WTC11 (cell line): Measurements from ENCODE around the gene CEP63. TPM values are rescaled to one million over a fixed set of nuclear protein-coding genes. Genes with fewer than 3 reads are reported as not detected.

Experiments
- ATAC-seq: fragments of 200-7000 bp; cut with Tn5 transposase; 2 replicates; pipeline ENCODE4 v1.10.0; 2021; ENCODE audit warnings: mild to moderate bottlenecking, moderate library complexity
- CTCF ChIA-PET: fragments of 300-600 bp; sonication (Branson Sonifier 250); formaldehyde crosslinking; loops from one replicate; lab custom pipeline; 2021; ENCODE audit warnings: antibody characterized with exemption; lab: Charles Lee
- POLR2A ChIA-PET: fragments of 350-600 bp; sonication (Branson Sonifier 250); formaldehyde crosslinking; loops from one replicate; lab custom pipeline; 2021; ENCODE audit warnings: antibody characterized with exemption; lab: Charles Lee
- DNase-seq: peaks from one replicate; pipeline ENCODE4 v3.0.0; 2021; ENCODE audit warnings: low spot score
- H3K27ac Mint-ChIP-seq: 2 replicates; pipeline ENCODE4 v1.8.0; 2021; ENCODE audit warnings: mixed read lengths
- H3K27me3 Mint-ChIP-seq: 2 replicates; pipeline ENCODE4 v1.8.0; 2021; ENCODE audit warnings: low read depth, mild to moderate bottlenecking, moderate library complexity, mixed read lengths
- H3K36me3 Mint-ChIP-seq: 2 replicates; pipeline ENCODE4 v1.8.0; 2021; ENCODE audit warnings: mixed read lengths
- H3K4me1 Mint-ChIP-seq: 2 replicates; pipeline ENCODE4 v1.8.0; 2022; ENCODE audit warnings: mixed read lengths
- H3K4me3 Mint-ChIP-seq: 2 replicates; pipeline ENCODE4 v1.8.0; 2021; ENCODE audit warnings: mild to moderate bottlenecking, moderate library complexity, mixed read lengths
- H3K9me3 Mint-ChIP-seq: 2 replicates; pipeline ENCODE4 v1.8.0; 2021; ENCODE audit warnings: mixed read lengths
- EMX1 ChIP-seq: fragments of 250-450 bp; sonication (Bioruptor Pico); IDR thresholded peaks from 2 replicates; pipeline ENCODE4 v1.8.0; 2021; ENCODE audit warnings: mild to moderate bottlenecking
- ETV6 ChIP-seq: sonication (generic); formaldehyde crosslinking; IDR thresholded peaks from 2 replicates; pipeline ENCODE4 v1.8.1; 2022; ENCODE audit warnings: mild to moderate bottlenecking, missing genetic modification reagents
- FOXK1 ChIP-seq: sonication (generic); formaldehyde crosslinking; IDR thresholded peaks from 2 replicates; pipeline ENCODE4 v1.8.0; 2022; ENCODE audit warnings: mild to moderate bottlenecking, moderate library complexity, missing genetic modification reagents
- IRF2 ChIP-seq: sonication (generic); formaldehyde crosslinking; IDR thresholded peaks from 2 replicates; pipeline ENCODE4 v1.8.0; 2022; ENCODE audit warnings: low read depth, missing genetic modification reagents, borderline replicate concordance
- JUN ChIP-seq: sonication (generic); formaldehyde crosslinking; IDR thresholded peaks from 2 replicates; pipeline ENCODE4 v1.8.0; 2023; ENCODE audit warnings: mild to moderate bottlenecking, missing genetic modification reagents
- MXD4 ChIP-seq: fragments of 250-450 bp; sonication (Bioruptor Pico); IDR thresholded peaks from 2 replicates; pipeline ENCODE4 v1.8.0; 2021; ENCODE audit warnings: mild to moderate bottlenecking, moderate library complexity, borderline replicate concordance
- NFATC4 ChIP-seq: fragments of 250-450 bp; sonication (Bioruptor Pico); IDR thresholded peaks from 2 replicates; pipeline ENCODE4 v1.9.0; 2021; ENCODE audit warnings: mild to moderate bottlenecking
- NR3C1 ChIP-seq: sonication (generic); formaldehyde crosslinking; conservative IDR thresholded peaks from 2 replicates; pipeline ENCODE4 v1.8.1; 2023; ENCODE audit warnings: low read depth, mild to moderate bottlenecking, missing genetic modification reagents
- RELA ChIP-seq: sonication (generic); formaldehyde crosslinking; IDR thresholded peaks from 2 replicates; pipeline ENCODE4 v1.8.1; 2022; ENCODE audit warnings: missing genetic modification reagents, mild to moderate bottlenecking, borderline replicate concordance
- SOX15 ChIP-seq: fragments of 250-450 bp; sonication (Bioruptor Pico); IDR thresholded peaks from 2 replicates; pipeline ENCODE4 v1.9.0; 2021; ENCODE audit warnings: mild to moderate bottlenecking
- SP1 ChIP-seq: sonication (generic); formaldehyde crosslinking; conservative IDR thresholded peaks from 2 replicates; pipeline ENCODE4 v1.8.1; 2022; ENCODE audit warnings: missing genetic modification reagents
- ZBTB21 ChIP-seq: sonication (generic); formaldehyde crosslinking; IDR thresholded peaks from 2 replicates; pipeline ENCODE4 v1.8.1; 2023; ENCODE audit warnings: mild to moderate bottlenecking, missing genetic modification reagents, borderline replicate concordance
- ZNF219 ChIP-seq: sonication (generic); formaldehyde crosslinking; IDR thresholded peaks from 2 replicates; pipeline ENCODE4 v1.8.0; 2023; ENCODE audit warnings: missing genetic modification reagents, mild to moderate bottlenecking, borderline replicate concordance
- ZNF263 ChIP-seq: sonication (generic); formaldehyde crosslinking; IDR thresholded peaks from 2 replicates; pipeline ENCODE4 v1.8.1; 2022; ENCODE audit warnings: low read depth, mild to moderate bottlenecking, moderate library complexity, missing genetic modification reagents
- total RNA-seq: library from RNA; stranded (reverse); gene quantifications from 3 replicates; pipeline ENCODE4 v1.2.3, GENCODE V29; 2021
- TF ChIP-seq, protein P1 (sequence below): sonication (generic); formaldehyde crosslinking; IDR thresholded peaks from 2 replicates; pipeline ENCODE4 v1.8.1; 2022; ENCODE audit warnings: low read depth, missing genetic modification reagents, borderline replicate concordance
- TF ChIP-seq, protein P2 (sequence below): sonication (generic); formaldehyde crosslinking; IDR thresholded peaks from 2 replicates; pipeline ENCODE4 v1.8.0; 2023; ENCODE audit warnings: missing genetic modification reagents, mild to moderate bottlenecking, borderline replicate concordance
- TF ChIP-seq, protein P3 (sequence below): fragments of 250-450 bp; sonication (Bioruptor Pico); IDR thresholded peaks from 2 replicates; pipeline ENCODE4 v1.9.0; 2021; ENCODE audit warnings: mild to moderate bottlenecking
- TF ChIP-seq, protein P4 (sequence below): sonication (generic); formaldehyde crosslinking; IDR thresholded peaks from 2 replicates; pipeline ENCODE4 v1.8.1; 2023; ENCODE audit warnings: mild to moderate bottlenecking, missing genetic modification reagents, borderline replicate concordance
- TF ChIP-seq, protein P5 (sequence below): sonication (generic); formaldehyde crosslinking; IDR thresholded peaks from 2 replicates; pipeline ENCODE4 v1.8.1; 2023; ENCODE audit warnings: mild to moderate bottlenecking, missing genetic modification reagents

Gene CEP63
- total RNA-seq, 1 experiment from 2014 or later = 28.0 TPM

DNA sequence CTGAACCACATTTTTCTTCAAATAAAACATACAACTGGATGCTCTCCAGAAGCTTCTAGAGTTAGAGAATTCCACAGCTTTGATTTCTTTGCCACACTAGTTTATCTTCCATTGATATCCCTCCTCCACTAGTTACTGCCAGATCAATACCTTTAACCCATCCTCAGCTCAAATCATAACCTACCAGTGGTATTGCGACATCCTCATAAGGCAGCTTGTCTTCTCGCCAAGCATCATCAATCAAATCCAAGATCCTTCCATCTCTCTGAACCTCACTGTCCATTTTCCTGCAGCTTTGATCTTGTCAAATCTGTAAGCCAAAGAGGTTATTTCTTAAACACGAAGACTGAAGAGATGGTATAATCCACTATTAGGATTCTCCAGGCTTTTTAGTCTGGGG lies 3.2 kb upstream of the CEP63 start:
- peaks cover 20% of the 10 kb centered on the region for H3K4me1 Mint-ChIP-seq
- no peak overlapping the region for H3K27ac Mint-ChIP-seq
- TF ChIP-seq FOXK1 (CRISPR knock-in tag) (no peak), IRF2 (CRISPR knock-in tag) (no peak), ZNF263 (CRISPR knock-in tag) (no peak), ZBTB21 (no peak), JUN (CRISPR knock-in tag) (no peak), MXD4 (CRISPR knock-in tag) (no peak)
- TF ChIP-seq, protein P1, sequence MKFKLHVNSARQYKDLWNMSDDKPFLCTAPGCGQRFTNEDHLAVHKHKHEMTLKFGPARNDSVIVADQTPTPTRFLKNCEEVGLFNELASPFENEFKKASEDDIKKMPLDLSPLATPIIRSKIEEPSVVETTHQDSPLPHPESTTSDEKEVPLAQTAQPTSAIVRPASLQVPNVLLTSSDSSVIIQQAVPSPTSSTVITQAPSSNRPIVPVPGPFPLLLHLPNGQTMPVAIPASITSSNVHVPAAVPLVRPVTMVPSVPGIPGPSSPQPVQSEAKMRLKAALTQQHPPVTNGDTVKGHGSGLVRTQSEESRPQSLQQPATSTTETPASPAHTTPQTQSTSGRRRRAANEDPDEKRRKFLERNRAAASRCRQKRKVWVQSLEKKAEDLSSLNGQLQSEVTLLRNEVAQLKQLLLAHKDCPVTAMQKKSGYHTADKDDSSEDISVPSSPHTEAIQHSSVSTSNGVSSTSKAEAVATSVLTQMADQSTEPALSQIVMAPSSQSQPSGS = no peak
- ChIA-PET POLR2A (no interaction called here), CTCF (interaction anchor here (0.7 kb wide), 1 partner anchor 9 kb away, joined by 3 read pairs; no protein-coding TSS in a partner anchor)
- H3K4me3 Mint-ChIP-seq = no peak overlapping the region
- H3K36me3 Mint-ChIP-seq = peaks cover 31% of the 10 kb centered on the region
- ATAC-seq (no peak), DNase-seq (no peak)
- no peaks in the 10 kb centered on the region for H3K9me3 Mint-ChIP-seq
- H3K27me3 Mint-ChIP-seq = no peaks in the 10 kb centered on the region

DNA sequence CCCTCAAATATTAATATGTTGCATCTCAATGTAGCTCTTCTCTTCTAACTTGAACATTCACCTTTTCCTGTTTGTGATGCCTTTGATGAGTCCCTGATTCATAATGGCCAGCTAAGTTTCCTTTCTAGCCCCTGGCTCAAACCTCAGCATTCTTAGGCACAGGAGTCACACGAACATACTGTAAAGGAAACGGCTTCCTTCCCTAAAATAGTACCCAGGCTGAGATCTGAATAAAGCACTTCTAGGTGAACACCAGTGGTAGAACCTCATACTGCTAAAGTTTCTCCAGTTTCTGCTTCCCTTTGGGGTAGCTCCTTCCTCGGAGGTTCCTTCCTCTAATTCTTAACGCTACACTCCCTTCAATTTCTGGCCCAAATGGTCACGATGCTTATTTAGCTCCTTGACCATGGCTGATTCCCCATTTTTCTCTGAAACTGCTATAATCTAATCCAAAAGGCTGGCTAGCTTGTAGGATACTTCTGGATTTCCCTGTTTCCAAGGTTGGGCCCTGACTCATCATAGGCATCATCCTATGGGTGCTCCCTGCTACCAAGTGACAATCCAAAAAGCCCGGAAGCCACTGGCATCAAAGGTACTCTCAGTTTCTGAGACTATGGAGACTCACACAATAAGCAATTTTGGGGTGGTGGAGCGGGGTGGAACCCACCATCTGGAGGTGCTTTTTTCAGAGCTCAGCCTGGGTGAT lies 2.5 kb upstream of the CEP63 start:
- Mint-ChIP-seq H3K27me3 (no peaks in the 10 kb centered on the region), H3K4me3 (no peak overlapping the region)
- TF ChIP-seq SP1 (CRISPR knock-in tag) (no peak), IRF2 (CRISPR knock-in tag) (no peak), RELA (no peak), NR3C1 (no peak), ZNF263 (CRISPR knock-in tag) (no peak), NFATC4 (no peak), SOX15 (CRISPR knock-in tag) (no peak), EMX1 (CRISPR knock-in tag) (no peak), ZNF219 (CRISPR knock-in tag) (no peak), ETV6 (CRISPR knock-in tag) (no peak)
- TF ChIP-seq, protein P2, sequence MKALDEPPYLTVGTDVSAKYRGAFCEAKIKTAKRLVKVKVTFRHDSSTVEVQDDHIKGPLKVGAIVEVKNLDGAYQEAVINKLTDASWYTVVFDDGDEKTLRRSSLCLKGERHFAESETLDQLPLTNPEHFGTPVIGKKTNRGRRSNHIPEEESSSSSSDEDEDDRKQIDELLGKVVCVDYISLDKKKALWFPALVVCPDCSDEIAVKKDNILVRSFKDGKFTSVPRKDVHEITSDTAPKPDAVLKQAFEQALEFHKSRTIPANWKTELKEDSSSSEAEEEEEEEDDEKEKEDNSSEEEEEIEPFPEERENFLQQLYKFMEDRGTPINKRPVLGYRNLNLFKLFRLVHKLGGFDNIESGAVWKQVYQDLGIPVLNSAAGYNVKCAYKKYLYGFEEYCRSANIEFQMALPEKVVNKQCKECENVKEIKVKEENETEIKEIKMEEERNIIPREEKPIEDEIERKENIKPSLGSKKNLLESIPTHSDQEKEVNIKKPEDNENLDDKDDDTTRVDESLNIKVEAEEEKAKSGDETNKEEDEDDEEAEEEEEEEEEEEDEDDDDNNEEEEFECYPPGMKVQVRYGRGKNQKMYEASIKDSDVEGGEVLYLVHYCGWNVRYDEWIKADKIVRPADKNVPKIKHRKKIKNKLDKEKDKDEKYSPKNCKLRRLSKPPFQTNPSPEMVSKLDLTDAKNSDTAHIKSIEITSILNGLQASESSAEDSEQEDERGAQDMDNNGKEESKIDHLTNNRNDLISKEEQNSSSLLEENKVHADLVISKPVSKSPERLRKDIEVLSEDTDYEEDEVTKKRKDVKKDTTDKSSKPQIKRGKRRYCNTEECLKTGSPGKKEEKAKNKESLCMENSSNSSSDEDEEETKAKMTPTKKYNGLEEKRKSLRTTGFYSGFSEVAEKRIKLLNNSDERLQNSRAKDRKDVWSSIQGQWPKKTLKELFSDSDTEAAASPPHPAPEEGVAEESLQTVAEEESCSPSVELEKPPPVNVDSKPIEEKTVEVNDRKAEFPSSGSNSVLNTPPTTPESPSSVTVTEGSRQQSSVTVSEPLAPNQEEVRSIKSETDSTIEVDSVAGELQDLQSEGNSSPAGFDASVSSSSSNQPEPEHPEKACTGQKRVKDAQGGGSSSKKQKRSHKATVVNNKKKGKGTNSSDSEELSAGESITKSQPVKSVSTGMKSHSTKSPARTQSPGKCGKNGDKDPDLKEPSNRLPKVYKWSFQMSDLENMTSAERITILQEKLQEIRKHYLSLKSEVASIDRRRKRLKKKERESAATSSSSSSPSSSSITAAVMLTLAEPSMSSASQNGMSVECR = no peak
- TF ChIP-seq, protein P3, sequence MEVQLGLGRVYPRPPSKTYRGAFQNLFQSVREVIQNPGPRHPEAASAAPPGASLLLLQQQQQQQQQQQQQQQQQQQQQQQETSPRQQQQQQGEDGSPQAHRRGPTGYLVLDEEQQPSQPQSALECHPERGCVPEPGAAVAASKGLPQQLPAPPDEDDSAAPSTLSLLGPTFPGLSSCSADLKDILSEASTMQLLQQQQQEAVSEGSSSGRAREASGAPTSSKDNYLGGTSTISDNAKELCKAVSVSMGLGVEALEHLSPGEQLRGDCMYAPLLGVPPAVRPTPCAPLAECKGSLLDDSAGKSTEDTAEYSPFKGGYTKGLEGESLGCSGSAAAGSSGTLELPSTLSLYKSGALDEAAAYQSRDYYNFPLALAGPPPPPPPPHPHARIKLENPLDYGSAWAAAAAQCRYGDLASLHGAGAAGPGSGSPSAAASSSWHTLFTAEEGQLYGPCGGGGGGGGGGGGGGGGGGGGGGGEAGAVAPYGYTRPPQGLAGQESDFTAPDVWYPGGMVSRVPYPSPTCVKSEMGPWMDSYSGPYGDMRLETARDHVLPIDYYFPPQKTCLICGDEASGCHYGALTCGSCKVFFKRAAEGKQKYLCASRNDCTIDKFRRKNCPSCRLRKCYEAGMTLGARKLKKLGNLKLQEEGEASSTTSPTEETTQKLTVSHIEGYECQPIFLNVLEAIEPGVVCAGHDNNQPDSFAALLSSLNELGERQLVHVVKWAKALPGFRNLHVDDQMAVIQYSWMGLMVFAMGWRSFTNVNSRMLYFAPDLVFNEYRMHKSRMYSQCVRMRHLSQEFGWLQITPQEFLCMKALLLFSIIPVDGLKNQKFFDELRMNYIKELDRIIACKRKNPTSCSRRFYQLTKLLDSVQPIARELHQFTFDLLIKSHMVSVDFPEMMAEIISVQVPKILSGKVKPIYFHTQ = no peak
- TF ChIP-seq, protein P4, sequence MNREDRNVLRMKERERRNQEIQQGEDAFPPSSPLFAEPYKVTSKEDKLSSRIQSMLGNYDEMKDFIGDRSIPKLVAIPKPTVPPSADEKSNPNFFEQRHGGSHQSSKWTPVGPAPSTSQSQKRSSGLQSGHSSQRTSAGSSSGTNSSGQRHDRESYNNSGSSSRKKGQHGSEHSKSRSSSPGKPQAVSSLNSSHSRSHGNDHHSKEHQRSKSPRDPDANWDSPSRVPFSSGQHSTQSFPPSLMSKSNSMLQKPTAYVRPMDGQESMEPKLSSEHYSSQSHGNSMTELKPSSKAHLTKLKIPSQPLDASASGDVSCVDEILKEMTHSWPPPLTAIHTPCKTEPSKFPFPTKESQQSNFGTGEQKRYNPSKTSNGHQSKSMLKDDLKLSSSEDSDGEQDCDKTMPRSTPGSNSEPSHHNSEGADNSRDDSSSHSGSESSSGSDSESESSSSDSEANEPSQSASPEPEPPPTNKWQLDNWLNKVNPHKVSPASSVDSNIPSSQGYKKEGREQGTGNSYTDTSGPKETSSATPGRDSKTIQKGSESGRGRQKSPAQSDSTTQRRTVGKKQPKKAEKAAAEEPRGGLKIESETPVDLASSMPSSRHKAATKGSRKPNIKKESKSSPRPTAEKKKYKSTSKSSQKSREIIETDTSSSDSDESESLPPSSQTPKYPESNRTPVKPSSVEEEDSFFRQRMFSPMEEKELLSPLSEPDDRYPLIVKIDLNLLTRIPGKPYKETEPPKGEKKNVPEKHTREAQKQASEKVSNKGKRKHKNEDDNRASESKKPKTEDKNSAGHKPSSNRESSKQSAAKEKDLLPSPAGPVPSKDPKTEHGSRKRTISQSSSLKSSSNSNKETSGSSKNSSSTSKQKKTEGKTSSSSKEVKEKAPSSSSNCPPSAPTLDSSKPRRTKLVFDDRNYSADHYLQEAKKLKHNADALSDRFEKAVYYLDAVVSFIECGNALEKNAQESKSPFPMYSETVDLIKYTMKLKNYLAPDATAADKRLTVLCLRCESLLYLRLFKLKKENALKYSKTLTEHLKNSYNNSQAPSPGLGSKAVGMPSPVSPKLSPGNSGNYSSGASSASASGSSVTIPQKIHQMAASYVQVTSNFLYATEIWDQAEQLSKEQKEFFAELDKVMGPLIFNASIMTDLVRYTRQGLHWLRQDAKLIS (CRISPR knock-in tag) = no peak
- TF ChIP-seq, protein P5, sequence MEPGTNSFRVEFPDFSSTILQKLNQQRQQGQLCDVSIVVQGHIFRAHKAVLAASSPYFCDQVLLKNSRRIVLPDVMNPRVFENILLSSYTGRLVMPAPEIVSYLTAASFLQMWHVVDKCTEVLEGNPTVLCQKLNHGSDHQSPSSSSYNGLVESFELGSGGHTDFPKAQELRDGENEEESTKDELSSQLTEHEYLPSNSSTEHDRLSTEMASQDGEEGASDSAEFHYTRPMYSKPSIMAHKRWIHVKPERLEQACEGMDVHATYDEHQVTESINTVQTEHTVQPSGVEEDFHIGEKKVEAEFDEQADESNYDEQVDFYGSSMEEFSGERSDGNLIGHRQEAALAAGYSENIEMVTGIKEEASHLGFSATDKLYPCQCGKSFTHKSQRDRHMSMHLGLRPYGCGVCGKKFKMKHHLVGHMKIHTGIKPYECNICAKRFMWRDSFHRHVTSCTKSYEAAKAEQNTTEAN = no peak

More for the DNA sequence above, 2.5 kb upstream of the CEP63 start:
- H3K36me3 Mint-ChIP-seq = peaks cover 24% of the 10 kb centered on the region
- H3K4me1 Mint-ChIP-seq = peaks cover 23% of the 10 kb centered on the region
- CTCF ChIA-PET = interaction anchor here (0.7 to 2.1 kb wide), 2 partner anchors 10 kb away, joined by 3 to 12 read pairs; no protein-coding TSS in a partner anchor
- POLR2A ChIA-PET = no interaction called here
- H3K9me3 Mint-ChIP-seq = no peaks in the 10 kb centered on the region
- H3K27ac Mint-ChIP-seq = peak overlapping the region; percentile 53; the same call in 1 of the 2 replicates
- ATAC-seq = no peak
- DNase-seq = no peak
